ENCODE data around the gene TPSG1.
"Not testable (repeated sequence)": the region's sequence is repeated elsewhere in the genome, so short reads cannot be mapped to it uniquely, and the experiment has no call there.

Gene TPSG1

GRCh38 chr16:1193825-1194581 is 31.1 kb downstream of the TPSG1 start:
- Histone ChIP-seq H3K18ac (ENCODE audit: low read length) (no peak overlapping the region), H3K27me3 (ENCODE audit: insufficient read depth, low read length, poor library complexity) (no peaks in the 10 kb centered on the region), H2BK5ac (ENCODE audit: low read length) (no peak overlapping the region), H3K4me1 (ENCODE audit: control insufficient read depth, low read depth, low read length) (no peaks in the 10 kb centered on the region), H4K8ac (ENCODE audit: low read depth, low read length) (no peak overlapping the region), H2BK120ac (ENCODE audit: low read depth, low read length) (no peak overlapping the region), H3K27ac (ENCODE audit: low read depth, low read length) (no peak overlapping the region), H3K79me1 (ENCODE audit: low read length) (no peaks in the 10 kb centered on the region), H3K23ac (ENCODE audit: low read length) (no peak overlapping the region), H3K79me2 (ENCODE audit: control insufficient read depth, insufficient read depth, low read length) (no peaks in the 10 kb centered on the region), H3K36me3 (ENCODE audit: control insufficient read depth, insufficient read depth, low read length) (no peaks in the 10 kb centered on the region), H3K4me2 (ENCODE audit: low read length) (no peak overlapping the region), H3K4ac (ENCODE audit: low read depth, low read length) (no peak overlapping the region), H4K5ac (ENCODE audit: low read length) (no peak overlapping the region), H3K9ac (ENCODE audit: low read length) (no peak overlapping the region), H3K56ac (ENCODE audit: low read length) (no peak overlapping the region), H2AK5ac (ENCODE audit: low read length) (no peak overlapping the region), H3K4me3 (ENCODE audit: low read length) (no peak overlapping the region), H2BK15ac (replicated peaks; ENCODE audit: low read depth) (no peak overlapping the region)
- WGBS (ENCODE audit: extremely low coverage, insufficient coverage, low lambda C conversion rate), result no CpG with 5 or more reads among the region's 29 CpGs
- no peak for DNase-seq

GRCh38 chr16:1193143-1193824 is 31.8 kb downstream of the TPSG1 start:
- no peak overlapping the region for H3K9ac ChIP-seq (ENCODE audit: low read length)
- no peak overlapping the region for H3K23ac ChIP-seq (ENCODE audit: low read length)
- no peaks in the 10 kb centered on the region for H3K79me2 ChIP-seq (ENCODE audit: control insufficient read depth, insufficient read depth, low read length)
- H3K36me3 ChIP-seq (ENCODE audit: control insufficient read depth, insufficient read depth, low read length), result no peaks in the 10 kb centered on the region
- H3K18ac ChIP-seq (ENCODE audit: low read length), result no peak overlapping the region
- no peak overlapping the region for H2AK5ac ChIP-seq (ENCODE audit: low read length)
- H2BK5ac ChIP-seq (ENCODE audit: low read length), result no peak overlapping the region
- no CpG with 5 or more reads among the region's 30 CpGs for WGBS (ENCODE audit: extremely low coverage, insufficient coverage, low lambda C conversion rate)
- H2BK15ac ChIP-seq (replicated peaks; ENCODE audit: low read depth), result no peak overlapping the region
- no peak overlapping the region for H3K4me3 ChIP-seq (ENCODE audit: low read length)
- H3K4me2 ChIP-seq (ENCODE audit: low read length), result no peak overlapping the region
- H3K4ac ChIP-seq (ENCODE audit: low read depth, low read length), result no peak overlapping the region
- no peaks in the 10 kb centered on the region for H3K4me1 ChIP-seq (ENCODE audit: control insufficient read depth, low read depth, low read length)
- H3K27ac ChIP-seq (ENCODE audit: low read depth, low read length), result no peak overlapping the region
- H3K56ac ChIP-seq (ENCODE audit: low read length), result no peak overlapping the region
- H3K27me3 ChIP-seq (ENCODE audit: insufficient read depth, low read length, poor library complexity), result no peaks in the 10 kb centered on the region
- no peak for DNase-seq
- no peak overlapping the region for H4K5ac ChIP-seq (ENCODE audit: low read length)
- H2BK120ac ChIP-seq (ENCODE audit: low read depth, low read length), result no peak overlapping the region
- no peak overlapping the region for H4K8ac ChIP-seq (ENCODE audit: low read depth, low read length)
- no peaks in the 10 kb centered on the region for H3K79me1 ChIP-seq (ENCODE audit: low read length)

GRCh38 chr16:1192384-1193073 is 32.5 kb downstream of the TPSG1 start:
- no peak overlapping the region for H3K4me2 ChIP-seq (ENCODE audit: low read length)
- no peak overlapping the region for H2BK120ac ChIP-seq (ENCODE audit: low read depth, low read length)
- H3K36me3 ChIP-seq (ENCODE audit: control insufficient read depth, insufficient read depth, low read length), result no peaks in the 10 kb centered on the region
- H4K5ac ChIP-seq (ENCODE audit: low read length), result no peak overlapping the region
- no peak overlapping the region for H3K4me3 ChIP-seq (ENCODE audit: low read length)
- DNase-seq, result no peak
- H3K18ac ChIP-seq (ENCODE audit: low read length), result no peak overlapping the region
- H2BK15ac ChIP-seq (replicated peaks; ENCODE audit: low read depth), result no peak overlapping the region
- no peak overlapping the region for H3K4ac ChIP-seq (ENCODE audit: low read depth, low read length)
- no peaks in the 10 kb centered on the region for H3K79me2 ChIP-seq (ENCODE audit: control insufficient read depth, insufficient read depth, low read length)
- no peak overlapping the region for H2BK5ac ChIP-seq (ENCODE audit: low read length)
- H2AK5ac ChIP-seq (ENCODE audit: low read length), result no peak overlapping the region
- no peak overlapping the region for H3K56ac ChIP-seq (ENCODE audit: low read length)
- no peaks in the 10 kb centered on the region for H3K4me1 ChIP-seq (ENCODE audit: control insufficient read depth, low read depth, low read length)
- no peak overlapping the region for H3K27ac ChIP-seq (ENCODE audit: low read depth, low read length)
- no peak overlapping the region for H3K9ac ChIP-seq (ENCODE audit: low read length)
- no peaks in the 10 kb centered on the region for H3K27me3 ChIP-seq (ENCODE audit: insufficient read depth, low read length, poor library complexity)
- no peak overlapping the region for H4K8ac ChIP-seq (ENCODE audit: low read depth, low read length)
- no CpG with 5 or more reads among the region's 9 CpGs for WGBS (ENCODE audit: extremely low coverage, insufficient coverage, low lambda C conversion rate)
- no peak overlapping the region for H3K23ac ChIP-seq (ENCODE audit: low read length)
- no peaks in the 10 kb centered on the region for H3K79me1 ChIP-seq (ENCODE audit: low read length)

GRCh38 chr16:1190789-1191188 is 34.3 kb downstream of the TPSG1 start:
- H2BK120ac ChIP-seq (ENCODE audit: low read depth, low read length); H3K27me3 ChIP-seq (ENCODE audit: insufficient read depth, low read length, poor library complexity); H3K36me3 ChIP-seq (ENCODE audit: control insufficient read depth, insufficient read depth, low read length); H3K79me2 ChIP-seq (ENCODE audit: control insufficient read depth, insufficient read depth, low read length); H3K18ac ChIP-seq (ENCODE audit: low read length); H3K56ac ChIP-seq (ENCODE audit: low read length); H3K4ac ChIP-seq (ENCODE audit: low read depth, low read length); DNase-seq; H3K4me1 ChIP-seq (ENCODE audit: control insufficient read depth, low read depth, low read length); H4K8ac ChIP-seq (ENCODE audit: low read depth, low read length); H2AK5ac ChIP-seq (ENCODE audit: low read length); H2BK15ac ChIP-seq (replicated peaks; ENCODE audit: low read depth); H3K79me1 ChIP-seq (ENCODE audit: low read length); H3K23ac ChIP-seq (ENCODE audit: low read length); H3K9ac ChIP-seq (ENCODE audit: low read length); H2BK5ac ChIP-seq (ENCODE audit: low read length); H3K4me2 ChIP-seq (ENCODE audit: low read length); H4K5ac ChIP-seq (ENCODE audit: low read length); H3K27ac ChIP-seq (ENCODE audit: low read depth, low read length); H3K4me3 ChIP-seq (ENCODE audit: low read length): not testable (repeated sequence)
- no CpG with 5 or more reads among the region's 11 CpGs for WGBS (ENCODE audit: extremely low coverage, insufficient coverage, low lambda C conversion rate)

- H3K4me3 ChIP-seq (ENCODE audit: low read length), result no peak overlapping the region
- no peak overlapping the region for H2AK5ac ChIP-seq (ENCODE audit: low read length)
- no peak overlapping the region for H4K8ac ChIP-seq (ENCODE audit: low read depth, low read length)
- H3K18ac ChIP-seq (ENCODE audit: low read length), result no peak overlapping the region
- no peak overlapping the region for H3K4me2 ChIP-seq (ENCODE audit: low read length)
- no peak overlapping the region for H3K56ac ChIP-seq (ENCODE audit: low read length)
- H2BK15ac ChIP-seq (replicated peaks; ENCODE audit: low read depth), result no peak overlapping the region
- no peaks in the 10 kb centered on the region for H3K27me3 ChIP-seq (ENCODE audit: insufficient read depth, low read length, poor library complexity)
- no peak overlapping the region for H3K9ac ChIP-seq (ENCODE audit: low read length)
- H3K4ac ChIP-seq (ENCODE audit: low read depth, low read length), result no peak overlapping the region
- no peaks in the 10 kb centered on the region for H3K36me3 ChIP-seq (ENCODE audit: control insufficient read depth, insufficient read depth, low read length)
- no peak overlapping the region for H4K5ac ChIP-seq (ENCODE audit: low read length)
- no peak overlapping the region for H3K23ac ChIP-seq (ENCODE audit: low read length)
- no peak overlapping the region for H2BK120ac ChIP-seq (ENCODE audit: low read depth, low read length)
- H3K27ac ChIP-seq (ENCODE audit: low read depth, low read length), result no peak overlapping the region
- H2BK5ac ChIP-seq (ENCODE audit: low read length), result no peak overlapping the region
- H3K79me2 ChIP-seq (ENCODE audit: control insufficient read depth, insufficient read depth, low read length), result no peaks in the 10 kb centered on the region
- DNase-seq, result no peak
- H3K79me1 ChIP-seq (ENCODE audit: low read length), result no peaks in the 10 kb centered on the region
- no CpG with 5 or more reads among the region's 7 CpGs for WGBS (ENCODE audit: extremely low coverage, insufficient coverage, low lambda C conversion rate)
- no peaks in the 10 kb centered on the region for H3K4me1 ChIP-seq (ENCODE audit: control insufficient read depth, low read depth, low read length)
These were observed 35.6 kb downstream of the TPSG1 start for GRCh38 chr16:1189455-1189854.
